HG03432 (cell line): ENCODE results near the gene ATF7.

Experiments used
- ATAC-seq: cut with Tn5 transposase; IDR thresholded peaks from one replicate; pipeline ENCODE4 v1.9.1; 2021; ENCODE audit warnings: mild to moderate bottlenecking, moderate library complexity; ENCODE audit not compliant: unreplicated experiment

Gene ATF7

DNA sequence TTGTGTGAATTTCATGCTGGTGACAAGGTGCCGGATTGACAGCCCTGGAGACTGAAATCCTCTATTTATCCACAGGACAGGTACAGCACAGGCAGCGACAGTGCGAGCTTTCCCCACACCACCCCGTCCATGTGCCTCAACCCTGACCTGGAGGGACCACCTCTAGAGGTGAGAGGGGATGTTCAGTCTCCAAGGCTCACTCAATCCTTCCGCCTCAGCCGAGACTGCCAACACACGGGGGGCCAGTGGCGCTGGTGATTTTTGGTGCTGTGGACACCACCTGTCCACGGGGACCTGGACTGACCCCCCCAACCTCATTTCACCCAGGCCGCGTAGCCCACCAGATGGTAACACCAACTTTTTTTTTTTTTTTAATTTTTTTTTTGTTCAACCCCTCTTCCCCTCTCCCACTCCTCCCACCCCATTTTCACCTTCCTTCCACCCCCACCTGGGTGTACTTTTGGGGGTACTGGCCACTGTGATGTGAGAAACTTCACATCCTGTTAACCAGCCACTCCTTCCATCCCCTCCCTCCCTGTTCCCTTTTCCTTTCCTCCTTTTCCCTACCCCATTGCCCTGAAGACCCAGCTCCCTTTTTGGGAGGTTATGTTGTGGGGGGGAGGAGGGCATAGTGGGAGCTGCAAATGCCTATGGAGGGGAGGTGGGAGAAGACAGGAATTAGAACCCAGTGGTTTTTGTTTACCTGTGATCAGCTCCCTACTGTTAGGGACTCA lies 161.3 kb downstream of the ATF7 start:
- no peak for ATAC-seq

DNA sequence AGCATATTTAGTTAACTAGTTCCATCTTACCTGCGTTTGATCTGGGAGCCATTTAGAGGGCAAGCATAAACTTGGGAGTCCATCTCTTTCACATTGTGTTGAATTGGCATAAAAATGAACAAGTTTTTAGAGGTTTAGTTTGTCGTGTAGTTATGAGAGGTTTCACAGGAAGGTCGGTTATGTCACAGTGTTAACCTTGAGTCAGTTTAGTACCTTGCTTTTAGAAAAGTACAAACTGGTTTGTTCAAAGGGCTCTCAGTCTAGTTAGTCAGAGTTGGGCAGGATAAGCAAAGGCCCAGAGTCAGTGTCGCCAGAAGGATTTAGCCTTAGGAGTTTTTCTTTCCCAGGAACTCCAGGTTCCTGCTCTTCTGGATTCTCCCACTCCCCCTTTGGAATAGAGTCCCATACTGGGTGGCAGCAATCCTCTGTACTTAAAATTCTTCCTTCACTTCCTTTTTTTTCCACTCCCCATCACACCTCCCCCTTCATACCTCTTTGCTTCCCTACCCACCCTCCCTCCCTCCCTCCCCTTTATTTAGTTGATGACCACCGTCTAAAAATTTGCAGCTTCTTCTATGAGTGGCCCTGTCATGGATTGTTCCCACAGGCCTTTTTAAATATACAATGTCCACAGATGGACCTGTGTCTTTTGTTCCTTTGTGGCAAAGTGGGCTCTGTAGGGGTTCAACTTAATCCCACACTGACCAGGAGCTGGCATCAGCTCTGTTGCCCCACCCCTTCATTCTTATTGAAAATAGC lies 162.2 kb downstream of the ATF7 start:
- ATAC-seq, result no peak

DNA sequence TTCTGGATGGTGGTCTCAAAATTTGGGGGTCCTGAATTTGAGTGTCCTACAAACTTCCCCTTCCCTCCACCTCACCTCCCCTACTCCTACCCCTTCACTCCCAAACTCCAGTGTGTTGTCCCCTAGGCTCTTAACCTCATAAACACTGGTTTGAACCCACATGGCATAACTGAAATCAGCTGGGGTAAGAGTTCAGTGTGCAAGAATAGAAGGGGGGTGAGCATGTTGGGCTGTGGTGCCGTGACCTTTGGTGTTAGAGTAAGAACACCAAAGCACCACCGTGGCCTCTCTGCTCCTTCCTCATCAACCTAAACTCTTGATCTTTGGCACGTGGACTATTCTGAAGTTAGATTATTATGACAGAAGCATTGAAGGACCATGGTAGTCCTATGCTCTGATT lies 163.2 kb downstream of the ATF7 start:
- no peak for ATAC-seq

DNA sequence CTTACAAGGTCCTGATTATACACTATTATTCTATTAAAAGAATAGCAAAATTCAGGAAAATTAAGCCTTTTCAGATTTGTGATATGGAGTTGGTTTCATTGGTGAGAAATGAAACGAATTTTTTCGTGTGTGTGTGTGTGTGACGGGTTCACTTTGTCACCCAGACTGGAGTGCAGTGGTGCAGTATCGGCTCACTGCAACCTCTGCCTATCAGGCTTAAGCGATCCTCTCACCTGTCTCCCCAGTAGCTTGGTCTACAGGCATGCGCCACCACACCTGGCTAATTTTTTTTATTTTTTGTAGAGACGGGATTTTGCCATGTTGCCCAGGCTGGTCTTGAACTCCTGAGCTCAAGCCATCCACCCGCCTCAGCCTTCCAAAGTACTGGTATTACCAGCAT lies 164.6 kb downstream of the ATF7 start:
- ATAC-seq, result no peak

DNA sequence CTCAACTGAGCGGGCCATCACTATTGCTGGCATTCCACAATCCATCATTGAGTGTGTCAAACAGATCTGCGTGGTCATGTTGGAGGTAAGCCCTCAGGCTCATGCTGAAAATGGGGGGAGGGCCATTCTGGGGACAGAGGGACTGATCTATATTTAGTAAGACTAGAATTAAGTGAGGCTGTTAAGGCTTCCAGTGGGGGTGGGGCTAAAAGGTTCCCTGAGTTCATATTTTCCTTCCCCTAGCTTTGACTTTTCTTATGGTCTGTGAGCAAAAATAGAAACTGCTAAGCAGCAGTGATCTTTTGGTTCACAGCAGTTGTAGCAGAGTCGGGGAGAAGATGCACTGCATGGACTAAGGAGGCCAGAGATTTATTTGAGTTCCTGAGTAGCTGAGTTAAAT lies 165.1 kb downstream of the ATF7 start:
- no peak for ATAC-seq

DNA sequence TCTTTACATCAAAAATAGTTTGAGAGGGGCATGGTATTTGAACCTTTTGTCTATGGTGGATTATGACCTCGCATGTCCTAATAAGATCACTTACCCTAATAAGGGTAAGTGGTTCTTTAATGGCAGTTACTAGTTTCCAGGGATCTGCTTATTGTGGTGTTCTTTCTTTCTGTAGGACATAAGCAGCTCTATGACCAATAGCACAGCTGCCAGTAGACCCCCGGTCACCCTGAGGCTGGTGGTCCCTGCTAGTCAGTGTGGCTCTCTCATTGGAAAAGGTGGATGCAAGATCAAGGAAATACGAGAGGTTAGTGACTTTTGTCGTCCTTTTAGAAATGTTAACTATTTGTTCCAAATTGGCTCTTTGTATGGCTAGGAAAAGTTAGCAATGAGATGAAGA lies 167.1 kb downstream of the ATF7 start:
- no peak for ATAC-seq
